ENCODE data around the gene ADCK2. TPM values are rescaled to one million over a fixed set of nuclear protein-coding genes. Genes with fewer than 3 reads are reported as not detected.

The ADCK2 gene
- total RNA-seq, 1 donor from 2014 or later, result 7.8 TPM

DNA sequence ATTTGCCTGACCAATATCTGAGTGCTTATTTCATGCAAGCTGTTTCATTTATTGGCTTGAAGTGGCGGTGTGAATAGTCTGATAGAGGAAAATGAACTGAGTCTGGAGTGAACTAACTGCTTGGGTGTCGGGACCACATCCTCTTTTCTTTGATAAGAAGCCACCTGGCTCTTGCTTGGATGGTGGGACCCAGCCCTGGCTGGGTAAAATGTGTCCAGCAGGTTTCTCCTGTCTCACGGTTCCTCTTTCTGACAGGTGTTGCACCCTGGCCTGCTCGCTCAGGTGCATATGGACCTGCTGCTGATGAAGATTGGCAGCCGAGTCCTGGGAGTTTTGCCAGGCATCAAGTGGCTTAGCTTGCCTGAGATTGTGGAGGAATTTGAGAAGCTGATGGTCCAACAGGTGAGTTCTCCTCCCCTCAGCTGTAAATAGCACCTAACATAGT, 1.6 kb downstream of the ADCK2 start:
- peaks cover 20% of the 10 kb centered on the region for H3K27me3 Mint-ChIP-seq (ENCODE audit: insufficient read depth, low read depth)
- Histone ChIP-seq H3K9me3 (ENCODE audit: low read depth) (no peaks in the 10 kb centered on the region), H3K79me2 (ENCODE audit: low read depth) (no peaks in the 10 kb centered on the region), H3K9ac (no peak overlapping the region), H3K4me3 (no peak overlapping the region), H4K20me1 (ENCODE audit: low read depth) (no peaks in the 10 kb centered on the region), H3K4me2 (no peak overlapping the region), H3K36me3 (no peaks in the 10 kb centered on the region), H2AFZ (replicated peaks) (no peak overlapping the region), H3K27ac (no peak overlapping the region), H3F3A (ENCODE audit: low read depth) (peaks cover 25% of the 10 kb centered on the region), H3K27me3 (peaks cover 29% of the 10 kb centered on the region), H3K4me1 (peaks cover 6% of the 10 kb centered on the region)
- DNase-seq (ENCODE audit: low spot score), result no peak
- H3K36me3 Mint-ChIP-seq, result peaks cover 2% of the 10 kb centered on the region
- peak overlapping the region; percentile 82 for H3K4me3 Mint-ChIP-seq
- H3K27ac Mint-ChIP-seq, result no peak overlapping the region
- TF ChIP-seq, protein P1, sequence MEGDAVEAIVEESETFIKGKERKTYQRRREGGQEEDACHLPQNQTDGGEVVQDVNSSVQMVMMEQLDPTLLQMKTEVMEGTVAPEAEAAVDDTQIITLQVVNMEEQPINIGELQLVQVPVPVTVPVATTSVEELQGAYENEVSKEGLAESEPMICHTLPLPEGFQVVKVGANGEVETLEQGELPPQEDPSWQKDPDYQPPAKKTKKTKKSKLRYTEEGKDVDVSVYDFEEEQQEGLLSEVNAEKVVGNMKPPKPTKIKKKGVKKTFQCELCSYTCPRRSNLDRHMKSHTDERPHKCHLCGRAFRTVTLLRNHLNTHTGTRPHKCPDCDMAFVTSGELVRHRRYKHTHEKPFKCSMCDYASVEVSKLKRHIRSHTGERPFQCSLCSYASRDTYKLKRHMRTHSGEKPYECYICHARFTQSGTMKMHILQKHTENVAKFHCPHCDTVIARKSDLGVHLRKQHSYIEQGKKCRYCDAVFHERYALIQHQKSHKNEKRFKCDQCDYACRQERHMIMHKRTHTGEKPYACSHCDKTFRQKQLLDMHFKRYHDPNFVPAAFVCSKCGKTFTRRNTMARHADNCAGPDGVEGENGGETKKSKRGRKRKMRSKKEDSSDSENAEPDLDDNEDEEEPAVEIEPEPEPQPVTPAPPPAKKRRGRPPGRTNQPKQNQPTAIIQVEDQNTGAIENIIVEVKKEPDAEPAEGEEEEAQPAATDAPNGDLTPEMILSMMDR (IDR thresholded peaks at IDR 0.05), result no peak
- TF ChIP-seq EZH2 (IDR thresholded peaks at IDR 0.05) (no peak), EZH2phosphoT487 (IDR thresholded peaks at IDR 0.05) (no peak)
- peaks cover 13% of the 10 kb centered on the region for H3K4me1 Mint-ChIP-seq
- no peaks in the 10 kb centered on the region for H3K9me3 Mint-ChIP-seq

DNA sequence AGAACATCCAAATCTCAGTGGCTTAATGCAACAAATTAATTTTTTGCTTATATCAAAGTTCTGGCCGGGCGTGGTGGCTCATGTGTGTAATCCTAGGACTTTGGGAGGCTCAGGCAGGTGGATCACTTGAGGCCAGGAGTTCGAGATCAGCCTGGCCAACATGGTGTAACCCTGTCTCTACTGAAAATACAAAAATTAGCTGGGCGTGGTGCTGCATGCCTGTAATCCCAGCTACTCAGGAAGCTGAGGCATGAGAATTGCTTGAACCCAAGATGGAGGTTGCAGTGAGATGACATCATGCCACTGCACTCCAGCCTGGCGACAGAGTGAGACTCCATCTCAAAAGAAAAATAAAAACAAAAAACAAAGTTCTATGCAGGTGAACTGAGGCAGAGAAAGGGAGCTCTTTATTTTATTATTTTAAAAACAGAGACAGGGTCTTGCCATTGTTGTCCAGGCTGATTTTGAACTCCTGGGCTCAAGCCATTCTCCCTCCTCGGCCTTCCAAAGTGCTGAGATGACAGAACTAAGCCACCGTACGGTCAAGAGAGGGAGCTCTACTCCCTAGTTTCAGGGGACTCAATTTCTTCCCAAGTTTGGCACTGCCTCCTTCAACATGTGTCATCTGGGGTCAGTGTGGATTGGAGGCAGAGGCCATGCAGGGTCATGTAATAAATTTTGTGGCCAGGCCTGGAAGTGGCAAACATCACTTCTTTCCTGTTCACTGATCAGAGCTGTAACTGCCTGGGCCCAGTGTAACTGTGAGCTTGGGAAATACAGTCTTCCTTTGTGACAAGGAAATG, 2.4 kb downstream of the ADCK2 start:
- TF ChIP-seq EZH2 (IDR thresholded peaks at IDR 0.05) (no peak), EZH2phosphoT487 (IDR thresholded peaks at IDR 0.05) (no peak)
- TF ChIP-seq, protein P1 (IDR thresholded peaks at IDR 0.05), result peak; percentile 66
- Mint-ChIP-seq H3K4me1 (peaks cover 13% of the 10 kb centered on the region), H3K27ac (no peak overlapping the region), H3K36me3 (peaks cover 2% of the 10 kb centered on the region), H3K9me3 (no peaks in the 10 kb centered on the region), H3K27me3 (ENCODE audit: insufficient read depth, low read depth) (peaks cover 18% of the 10 kb centered on the region), H3K4me3 (peak overlapping the region; percentile 67)
- Histone ChIP-seq H2AFZ (replicated peaks) (no peak overlapping the region), H3F3A (ENCODE audit: low read depth) (peaks cover 25% of the 10 kb centered on the region), H3K27me3 (peaks cover 29% of the 10 kb centered on the region), H3K36me3 (no peaks in the 10 kb centered on the region), H4K20me1 (ENCODE audit: low read depth) (no peaks in the 10 kb centered on the region), H3K4me3 (no peak overlapping the region), H3K79me2 (ENCODE audit: low read depth) (no peaks in the 10 kb centered on the region), H3K4me1 (peaks cover 6% of the 10 kb centered on the region), H3K9ac (no peak overlapping the region), H3K4me2 (no peak overlapping the region), H3K27ac (no peak overlapping the region), H3K9me3 (ENCODE audit: low read depth) (no peaks in the 10 kb centered on the region)
- DNase-seq (ENCODE audit: low spot score), result peak; percentile 66

DNA sequence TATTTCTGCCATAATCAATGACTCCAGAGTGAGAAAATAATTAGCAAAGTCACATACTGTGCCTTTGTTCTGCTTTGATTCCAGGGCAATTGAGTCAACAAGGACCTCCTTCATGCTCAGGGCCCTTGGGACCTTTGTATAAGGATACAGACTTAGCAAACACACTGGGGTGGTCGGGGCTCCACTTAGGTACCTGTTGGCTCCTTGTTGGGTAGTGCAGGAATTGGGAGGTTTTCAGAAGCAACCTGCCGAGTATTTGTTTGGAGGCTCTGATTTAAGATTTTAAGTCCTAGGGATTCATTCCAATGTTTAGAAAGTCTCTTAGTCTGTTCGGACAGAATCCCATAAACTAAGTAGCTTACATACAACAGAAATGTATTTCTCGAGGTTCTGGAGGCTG, 3.0 kb downstream of the ADCK2 start:
- TF ChIP-seq EZH2 (IDR thresholded peaks at IDR 0.05) (no peak), EZH2phosphoT487 (IDR thresholded peaks at IDR 0.05) (no peak)
- TF ChIP-seq, protein P1 (IDR thresholded peaks at IDR 0.05), result no peak
- Histone ChIP-seq H2AFZ (replicated peaks) (no peak overlapping the region), H3K9ac (no peak overlapping the region), H3K4me1 (peaks cover 6% of the 10 kb centered on the region), H3K27me3 (peaks cover 29% of the 10 kb centered on the region), H3K4me2 (no peak overlapping the region), H3K36me3 (no peaks in the 10 kb centered on the region), H3K79me2 (ENCODE audit: low read depth) (no peaks in the 10 kb centered on the region), H4K20me1 (ENCODE audit: low read depth) (no peaks in the 10 kb centered on the region), H3K9me3 (ENCODE audit: low read depth) (no peaks in the 10 kb centered on the region), H3F3A (ENCODE audit: low read depth) (peaks cover 25% of the 10 kb centered on the region), H3K4me3 (no peak overlapping the region), H3K27ac (no peak overlapping the region)
- DNase-seq (ENCODE audit: low spot score), result no peak
- H3K4me3 Mint-ChIP-seq, result peak overlapping the region; percentile 67
- peaks cover 17% of the 10 kb centered on the region for H3K27me3 Mint-ChIP-seq (ENCODE audit: insufficient read depth, low read depth)
- H3K36me3 Mint-ChIP-seq, result peaks cover 2% of the 10 kb centered on the region
- no peak overlapping the region for H3K27ac Mint-ChIP-seq
- H3K4me1 Mint-ChIP-seq, result peaks cover 16% of the 10 kb centered on the region
- no peaks in the 10 kb centered on the region for H3K9me3 Mint-ChIP-seq

Data from neural progenitor cell (in vitro differentiated cells).